Frontal cortex (tissue), 4 donors: Measurements from ENCODE around the gene RBM47. TPM values are rescaled to one million over a fixed set of nuclear protein-coding genes. Genes with fewer than 3 reads are reported as not detected.
"Not testable (repeated sequence)": the region's sequence is repeated elsewhere in the genome, so short reads cannot be mapped to it uniquely, and the experiment has no call there.

Experiments
- DNase-seq, 2 donors: peaks; one replicate each; pipeline ENCODE4 v3.0.0; 2012; ENCODE audit warnings: low spot score in 2 of 2
- FAIRE-seq: peaks from 2 replicates; lab custom pipeline; 2012; peaks lifted over from hg19 to GRCh38; lab: Jason Lieb, UNC
- total RNA-seq: library from RNA; depleted of rRNA; stranded (reverse); fragments of >200 nt; gene quantifications from one replicate; pipeline ENCODE4 v1.2.3, GENCODE V29; 2014
- donor health status: control.
- donor health status: control.
- donor health status: control.

Gene RBM47
- total RNA-seq, 1 donor from 2014 or later = 0.82 TPM

DNA sequence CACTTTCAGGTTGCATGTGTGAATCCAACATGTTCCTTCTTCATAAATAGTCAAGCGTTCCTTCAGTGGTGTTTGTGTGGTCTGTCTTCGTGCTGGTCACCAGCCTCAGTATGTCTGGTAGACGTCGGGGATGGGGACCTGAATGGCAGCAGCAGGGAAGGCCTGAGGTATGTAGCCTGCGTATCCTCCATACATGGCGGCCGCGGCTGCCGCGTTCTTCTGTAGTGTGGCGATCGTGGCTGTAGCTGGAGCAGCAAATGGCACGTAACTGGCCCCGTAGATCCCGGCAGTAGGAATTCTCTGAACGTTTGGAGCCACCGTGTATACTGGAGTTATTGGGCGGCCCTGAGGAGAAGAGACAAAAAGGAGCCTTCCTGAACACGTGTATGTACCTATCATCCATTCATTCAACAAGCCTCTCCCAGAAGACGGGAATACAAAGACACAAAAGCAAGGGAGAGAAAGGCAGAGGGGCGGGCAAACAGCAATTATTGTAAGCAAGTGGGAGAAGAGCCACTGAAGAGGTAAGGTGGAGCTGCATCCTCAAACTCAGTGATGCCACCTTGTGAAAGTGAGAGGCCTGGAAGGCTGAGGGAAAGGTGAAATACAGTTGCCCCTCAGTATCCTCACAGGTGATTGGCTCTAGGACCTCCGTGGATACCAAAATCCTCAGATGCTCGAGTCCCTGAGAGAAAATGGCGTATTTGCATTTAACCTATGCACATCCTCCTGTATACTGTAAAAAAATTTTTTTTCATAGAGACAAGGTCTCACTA, 203.7 kb downstream of the RBM47 start:
- FAIRE-seq = no peak
- DNase-seq = no peak

DNA sequence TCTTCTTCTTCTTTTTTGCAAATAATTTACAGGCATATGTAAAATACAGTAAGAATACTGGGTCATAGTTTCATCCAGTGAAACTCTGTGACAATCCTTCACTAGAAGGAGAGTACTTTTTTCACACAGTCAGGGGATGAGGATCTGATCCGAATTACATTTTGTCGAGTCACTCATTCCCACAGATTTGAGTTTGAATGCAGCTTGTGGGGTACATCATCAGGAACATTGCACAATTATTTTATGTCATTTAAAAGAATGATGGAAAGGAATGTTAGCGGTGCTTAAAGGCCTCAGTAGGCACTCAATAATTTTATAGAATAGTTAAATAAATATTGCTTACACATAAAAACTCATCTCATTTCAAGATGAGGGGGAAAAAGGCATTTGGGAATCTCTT, 205.9 kb downstream of the RBM47 start:
- FAIRE-seq (no peak), DNase-seq (no peak)

DNA sequence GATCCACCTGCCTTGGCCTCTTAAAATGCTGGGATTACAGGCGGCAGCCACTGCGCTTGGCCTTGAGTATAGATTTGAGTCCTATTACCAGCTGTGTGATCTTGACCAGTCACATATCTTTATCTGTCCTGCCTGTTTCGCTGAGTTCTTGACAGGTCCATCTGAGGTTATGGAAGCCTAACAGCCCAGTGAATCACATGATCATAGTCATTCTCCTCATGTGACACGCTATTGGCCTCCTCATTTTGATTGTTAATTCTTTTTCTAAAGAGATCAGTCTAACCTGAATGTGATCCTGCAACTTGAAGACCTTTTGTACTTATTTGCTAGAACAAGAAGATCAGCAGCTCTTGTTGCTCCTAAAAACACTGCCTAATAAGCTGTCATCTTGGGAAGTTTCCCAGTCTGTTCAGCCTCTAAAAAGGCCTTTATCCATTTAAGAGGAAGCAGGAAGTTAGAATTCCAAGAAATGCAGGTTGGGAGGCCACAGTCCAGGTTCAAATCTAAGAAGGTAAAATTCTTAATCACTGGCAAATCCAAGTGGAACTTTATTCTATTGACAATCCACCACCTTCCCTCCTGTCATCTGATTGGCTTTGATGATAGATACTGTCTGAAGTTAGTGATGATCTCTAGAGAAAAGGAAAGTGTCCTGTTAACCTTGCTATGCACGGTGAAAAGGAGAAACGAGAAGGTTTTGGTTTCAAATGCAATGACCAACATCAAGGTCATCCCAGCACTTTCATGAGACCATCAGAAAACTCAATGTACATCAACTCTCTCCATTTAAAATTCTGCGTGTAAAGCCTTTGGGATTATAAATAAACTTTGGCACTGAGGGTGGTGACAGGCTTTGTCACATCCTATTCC, 207.6 kb downstream of the RBM47 start:
- DNase-seq (no peak), FAIRE-seq (no peak)

DNA sequence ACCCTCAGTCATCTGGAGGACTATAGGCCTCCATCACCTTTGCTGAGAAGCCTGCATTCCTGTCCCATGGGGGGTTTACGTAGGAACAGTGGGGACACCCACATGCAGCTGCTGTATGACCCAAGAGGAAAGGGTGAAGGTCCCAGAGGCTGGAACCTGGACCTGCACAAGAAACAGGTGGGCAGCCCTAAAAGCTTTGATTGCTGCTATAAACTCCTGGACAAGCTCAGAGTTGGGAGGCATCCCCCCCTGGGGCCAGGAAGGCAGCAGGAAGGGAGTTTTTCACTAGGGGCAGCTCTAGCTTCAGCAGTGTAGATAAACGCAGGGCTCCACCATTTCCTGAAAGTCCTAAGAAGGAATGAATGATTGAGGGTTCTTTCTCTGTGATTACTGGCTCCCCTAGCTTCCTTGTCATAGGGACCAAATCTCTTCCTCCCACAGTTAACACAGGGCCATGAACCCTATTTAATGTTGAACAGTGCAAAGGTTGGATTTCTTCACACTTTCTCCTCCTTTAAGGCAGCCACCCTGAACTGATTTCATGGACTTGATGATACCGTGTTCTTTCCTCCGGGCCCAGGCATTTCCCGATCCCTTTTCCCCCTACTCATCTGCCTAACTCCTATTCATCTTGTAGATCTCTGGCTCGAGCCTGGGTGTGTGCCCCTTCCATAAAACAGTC, 210.3 kb downstream of the RBM47 start:
- FAIRE-seq = no peak
- DNase-seq = no peak

DNA sequence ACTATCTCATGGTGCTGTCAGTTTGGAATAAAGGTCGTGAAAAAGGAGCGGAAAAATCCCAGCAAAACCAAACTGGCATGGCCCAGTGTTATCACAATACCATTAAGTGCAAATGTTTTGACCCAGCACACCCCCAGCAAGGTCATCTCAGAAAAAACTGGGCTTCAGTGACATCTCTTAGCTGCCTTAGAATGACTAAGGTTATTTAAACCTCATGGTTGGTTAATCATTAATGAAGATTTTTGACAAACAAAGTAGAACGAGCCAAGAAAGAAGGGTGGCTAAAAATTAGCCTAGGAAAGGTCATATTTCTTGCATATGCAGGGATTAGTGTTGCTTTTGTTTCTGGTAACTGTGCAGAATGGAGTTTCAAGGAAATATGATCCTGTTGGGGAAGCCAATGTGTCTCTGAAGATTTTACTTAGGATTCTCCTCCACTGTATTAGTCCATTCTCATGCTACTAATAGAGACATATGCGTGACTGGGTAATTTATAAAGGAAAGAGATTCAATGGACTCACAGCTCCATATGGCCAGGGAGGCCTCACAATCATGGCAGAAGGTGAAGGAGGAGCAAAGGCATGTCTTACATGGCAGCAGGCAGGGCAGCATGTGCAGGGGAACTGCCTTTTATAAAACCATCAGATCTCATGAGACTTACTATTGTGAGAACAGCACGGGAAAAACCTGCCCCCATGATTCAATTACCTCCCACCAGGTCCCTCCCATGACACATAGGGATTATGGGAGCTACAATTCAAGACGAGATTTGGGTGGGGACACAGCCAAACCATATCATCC, 211.0 kb downstream of the RBM47 start:
- FAIRE-seq = no peak

DNA sequence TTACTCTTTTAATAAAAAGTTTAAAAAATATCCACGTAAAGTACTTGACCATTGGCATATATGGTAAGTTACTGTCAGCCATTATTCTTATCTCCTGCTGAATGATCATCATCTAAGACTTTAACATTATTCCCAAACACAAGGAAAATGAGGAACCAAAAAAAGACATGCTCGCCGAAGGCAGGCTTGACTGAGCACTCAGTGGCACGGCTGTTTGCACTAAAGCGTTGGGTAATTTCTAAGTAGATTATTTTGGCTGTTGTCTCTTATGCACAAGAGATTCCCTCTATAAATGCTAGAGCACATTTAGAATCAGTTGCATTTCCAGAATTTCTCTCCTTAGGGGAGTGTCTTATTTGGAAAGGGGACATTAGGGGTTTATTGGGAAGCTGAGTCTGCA, 211.7 kb downstream of the RBM47 start:
- FAIRE-seq = no peak
- no peak for DNase-seq

More for the DNA sequence above, 211.0 kb downstream of the RBM47 start:
- no peak for DNase-seq

DNA sequence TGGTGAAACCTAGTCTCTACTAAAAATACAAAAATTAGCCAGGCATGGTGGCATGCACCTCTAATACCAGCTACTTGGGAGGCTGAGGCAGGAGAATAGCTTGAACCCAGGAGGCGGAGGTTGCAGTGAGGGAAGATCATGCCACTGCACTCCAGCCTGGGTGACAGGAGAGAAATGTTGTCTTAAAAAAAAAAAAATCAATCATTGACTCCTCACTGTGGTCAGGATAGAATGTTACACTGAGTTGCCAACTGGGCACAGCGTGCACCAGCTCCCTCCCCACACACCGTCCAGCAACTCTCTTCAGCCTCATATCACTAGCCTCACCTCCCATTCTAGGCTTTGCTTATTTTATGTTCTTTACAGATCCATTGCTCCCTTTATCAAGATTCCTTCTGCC, 215.0 kb downstream of the RBM47 start:
- FAIRE-seq (no peak), DNase-seq (no peak)

DNA sequence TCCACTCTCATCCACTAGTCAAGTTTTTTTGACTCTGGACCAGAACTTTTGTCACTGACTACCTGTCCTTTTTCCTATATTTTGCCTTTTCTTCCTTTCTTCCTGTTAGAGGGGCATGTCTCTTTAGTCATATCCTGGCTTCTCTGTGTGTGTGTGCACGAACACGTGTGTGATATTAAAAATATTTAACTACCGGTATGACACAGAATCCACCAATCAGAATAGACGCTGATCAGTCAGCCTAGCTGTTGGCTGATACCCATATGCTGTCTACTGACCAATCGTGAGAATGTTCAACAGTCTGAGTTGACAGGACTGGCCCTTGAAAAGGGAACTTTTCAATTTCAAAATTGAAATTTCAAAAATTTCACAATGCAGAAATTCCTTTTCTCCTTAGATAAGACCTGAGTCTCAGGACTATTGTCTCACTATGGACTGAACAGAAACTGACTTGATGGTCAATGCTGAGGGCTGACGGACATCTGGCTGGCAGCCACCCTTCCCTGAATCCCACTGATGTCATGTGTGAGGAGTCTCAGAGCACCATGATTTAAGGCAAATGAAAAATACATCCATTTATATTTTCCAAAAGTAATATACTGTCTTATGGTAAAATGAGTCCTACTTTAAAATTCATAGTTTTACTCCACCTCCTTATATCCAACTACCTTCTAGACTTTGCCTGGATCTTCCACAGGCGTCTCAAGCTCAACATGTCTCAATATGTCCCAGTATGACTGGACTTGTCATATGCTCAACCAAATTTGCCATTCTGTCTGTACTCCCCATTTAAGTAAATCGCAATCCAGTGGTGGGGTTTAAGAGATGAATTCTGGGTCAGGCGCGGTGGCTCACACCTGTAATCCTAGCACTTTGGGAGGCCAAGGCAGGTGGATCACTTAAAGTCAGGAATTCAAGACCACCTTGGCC, 216.5 kb downstream of the RBM47 start:
- DNase-seq = no peak

DNA sequence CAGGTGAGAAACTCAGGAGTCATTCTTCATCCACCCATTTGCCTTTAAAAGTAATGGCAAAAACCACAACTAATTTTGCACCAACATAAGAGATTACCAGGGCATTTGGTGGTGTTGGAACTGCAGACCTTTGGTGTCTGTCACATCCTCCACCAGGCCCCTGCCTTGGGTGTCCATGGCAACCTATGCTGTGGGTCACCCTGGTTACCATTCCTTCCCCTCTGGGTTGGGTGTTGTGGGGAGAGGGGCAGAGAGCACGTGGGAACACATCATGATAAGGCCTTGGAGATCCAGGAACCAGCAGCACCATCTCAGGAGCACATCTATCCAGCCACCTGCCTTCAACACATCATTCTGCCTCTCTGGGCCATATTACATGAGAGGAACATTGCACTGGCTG, 217.3 kb downstream of the RBM47 start:
- FAIRE-seq (no peak), DNase-seq (no peak)

More for the DNA sequence above, 216.5 kb downstream of the RBM47 start:
- no peak for FAIRE-seq

DNA sequence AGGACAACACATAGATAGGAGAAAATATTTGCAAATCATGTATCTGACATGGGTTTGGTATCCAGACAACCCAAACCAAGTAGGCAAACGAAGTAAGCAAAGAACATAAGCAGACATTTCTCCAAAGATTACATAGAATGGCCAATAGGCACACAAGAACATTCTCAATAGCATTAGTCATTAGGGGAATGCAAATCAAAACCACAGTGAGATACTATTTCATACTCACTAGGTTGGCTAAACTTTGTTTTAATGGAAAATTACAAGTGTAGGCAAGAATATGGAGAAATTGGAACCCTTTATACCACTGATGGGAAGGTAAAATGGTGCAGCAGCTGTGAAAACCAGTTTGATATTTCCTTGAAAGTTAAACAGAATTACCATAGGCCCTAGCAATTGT, 219.8 kb downstream of the RBM47 start:
- no peak for DNase-seq
- FAIRE-seq = no peak

DNA sequence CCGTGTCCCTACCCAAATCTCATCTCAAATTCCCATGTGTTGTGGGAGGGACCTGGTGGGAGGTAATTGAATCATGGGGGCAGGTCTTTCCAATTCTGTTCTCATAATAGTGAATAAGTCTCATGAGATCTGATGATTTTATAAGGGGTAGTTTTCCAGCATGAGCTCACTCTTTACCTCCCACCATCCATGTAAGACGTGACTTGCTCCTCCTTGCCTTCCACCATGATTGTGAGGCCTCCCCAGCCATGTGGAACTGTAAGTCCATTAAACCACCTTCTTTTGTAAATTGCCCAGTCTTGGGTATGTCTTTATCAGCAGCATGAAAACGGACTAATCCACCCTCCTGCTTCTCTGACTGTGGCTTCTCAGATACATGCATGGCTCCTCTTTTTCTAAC, 222.2 kb downstream of the RBM47 start:
- DNase-seq, FAIRE-seq: not testable (repeated sequence)

DNA sequence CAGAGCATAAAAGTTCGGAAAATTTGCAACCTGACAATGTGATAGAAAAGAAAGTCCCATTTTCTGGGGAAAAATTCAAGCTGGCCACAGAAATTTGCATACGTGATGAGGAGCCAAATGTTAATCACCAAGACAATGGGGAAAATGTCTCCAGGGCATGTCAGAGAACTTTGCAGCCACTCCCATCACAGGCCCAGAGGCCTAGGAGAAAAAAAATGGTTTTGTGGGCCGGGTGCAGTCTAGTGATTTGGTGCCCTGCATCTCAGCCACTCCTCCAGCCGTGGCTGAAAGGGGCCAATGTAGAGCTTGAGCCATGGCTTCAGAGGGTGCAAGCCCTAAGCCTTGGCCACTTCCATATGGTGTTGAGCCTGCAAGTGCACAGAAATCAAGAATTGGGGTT, 223.3 kb downstream of the RBM47 start:
- no peak for FAIRE-seq
- no peak for DNase-seq

DNA sequence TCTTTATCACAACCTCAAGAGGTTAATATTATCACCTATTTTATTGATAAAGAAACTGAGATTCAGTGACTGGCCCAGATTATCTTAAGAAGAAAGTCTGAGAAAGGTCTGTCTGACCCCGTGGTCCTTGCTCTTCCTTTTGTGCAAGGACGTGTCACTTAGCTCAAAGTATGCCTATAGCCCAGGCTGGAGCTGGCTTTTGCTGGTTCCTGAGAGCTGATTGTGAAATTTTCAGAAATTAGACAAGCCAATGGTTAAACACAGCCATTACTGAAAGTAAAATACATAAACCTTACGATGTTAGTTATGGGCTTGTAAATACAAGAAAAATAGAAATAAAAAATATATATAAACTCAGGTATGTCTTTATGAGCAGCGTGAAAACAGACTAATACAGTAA, 224.5 kb downstream of the RBM47 start:
- no peak for FAIRE-seq
- DNase-seq = no peak

DNA sequence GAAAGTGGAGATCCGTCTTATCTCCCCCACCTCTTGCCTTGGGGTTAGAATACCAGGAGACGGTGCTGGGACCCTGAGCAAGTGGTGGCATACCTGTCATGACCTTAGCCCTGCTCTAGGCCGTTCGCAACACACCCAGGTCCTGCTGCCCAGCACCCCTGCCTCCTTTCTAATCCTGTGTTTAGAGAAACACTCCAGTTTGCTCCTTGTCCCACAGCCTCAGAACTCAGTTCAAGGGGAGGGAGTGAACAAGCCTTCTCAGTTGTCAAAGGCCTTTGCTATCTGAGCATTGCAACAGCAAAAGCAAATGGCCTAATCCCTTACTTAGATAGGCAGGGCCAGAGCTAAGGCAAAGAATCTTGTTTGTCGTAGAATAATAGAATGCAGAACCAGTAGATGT, 226.6 kb downstream of the RBM47 start:
- DNase-seq (no peak), FAIRE-seq (no peak)

DNA sequence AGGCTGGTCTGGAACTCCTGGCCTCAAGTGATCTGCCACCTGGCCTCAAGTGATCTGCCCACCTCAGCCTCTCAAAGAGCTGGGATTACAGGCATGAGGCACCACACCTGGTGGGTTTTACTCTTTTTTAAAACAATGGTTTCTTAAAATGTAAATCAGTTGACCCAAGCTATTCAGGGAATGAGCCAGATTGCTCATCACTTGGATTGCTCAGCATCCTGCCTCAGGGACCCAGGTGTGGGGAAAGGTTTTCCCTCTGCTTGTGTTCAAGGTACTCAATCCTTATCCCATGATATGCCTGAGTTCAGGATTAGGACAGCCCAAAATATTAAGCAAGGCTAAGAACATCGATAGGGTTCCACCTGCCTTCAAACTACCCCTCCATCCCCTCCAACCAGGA, 227.1 kb downstream of the RBM47 start:
- DNase-seq = no peak
- no peak for FAIRE-seq

DNA sequence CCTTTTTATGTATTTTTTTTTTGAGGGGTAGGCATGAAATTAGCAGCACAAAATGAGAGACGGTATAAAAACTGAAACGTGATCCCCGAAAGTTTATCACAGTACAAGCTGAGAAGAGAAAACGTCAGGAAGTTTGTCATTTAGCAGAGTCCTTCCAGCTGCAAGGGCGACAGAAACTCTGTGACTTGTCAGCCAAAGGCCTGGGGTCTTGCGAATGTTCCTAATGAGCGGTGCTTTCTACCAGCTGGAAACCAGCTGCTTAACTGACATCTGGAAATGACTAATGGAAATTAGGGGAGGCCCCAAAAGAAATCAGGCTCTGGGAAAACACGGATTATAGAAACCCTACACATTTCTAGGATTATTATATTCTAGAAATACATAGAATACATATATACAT, 228.0 kb downstream of the RBM47 start:
- FAIRE-seq (no peak), DNase-seq (no peak)

DNA sequence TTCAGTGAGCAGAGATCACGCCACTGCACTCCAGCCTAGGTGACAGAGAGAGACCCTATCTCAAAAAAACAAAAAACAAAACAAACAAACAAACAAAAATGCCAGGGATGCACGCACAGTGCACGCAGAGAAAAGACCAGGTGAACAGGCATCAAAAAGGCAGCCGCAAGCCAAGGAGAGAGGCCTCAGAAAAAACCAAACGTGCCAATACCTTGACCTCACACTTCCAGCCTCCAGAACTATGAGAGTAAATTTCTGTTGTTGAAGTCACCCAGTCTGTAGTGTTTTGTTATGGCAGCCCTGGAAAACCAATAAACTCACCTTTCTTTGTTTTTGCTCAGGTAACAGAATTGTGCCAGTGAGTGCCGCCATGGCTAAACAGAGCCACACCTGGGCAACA, 228.6 kb downstream of the RBM47 start:
- FAIRE-seq = no peak

DNA sequence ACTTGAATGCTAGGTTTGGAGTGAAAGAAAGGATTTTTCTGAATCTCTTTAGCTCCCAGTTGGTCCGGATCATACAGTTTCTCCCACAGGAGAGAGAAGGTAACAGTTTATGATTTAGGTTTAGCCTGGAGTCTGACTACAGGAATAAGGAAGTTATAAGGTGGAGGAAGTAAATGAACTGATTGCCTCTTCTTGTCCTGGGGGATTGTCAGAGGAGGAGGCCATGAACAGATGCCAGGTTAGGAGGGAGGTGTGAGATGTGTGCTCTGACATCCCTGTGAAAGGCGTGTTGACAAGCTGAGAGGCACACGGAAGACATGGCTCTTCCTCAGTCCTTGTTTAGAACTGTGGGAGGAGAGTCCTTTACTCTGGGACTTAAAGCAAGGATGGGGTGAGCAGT, 230.1 kb downstream of the RBM47 start:
- DNase-seq (no peak), FAIRE-seq (no peak)

More for the DNA sequence above, 228.6 kb downstream of the RBM47 start:
- DNase-seq = no peak
